CD4-positive, alpha-beta T cell treated with Interleukin-4 for 1 hour (primary cell): ENCODE results near the gene TMEM140.
"Not testable (repeated sequence)": the region's sequence is repeated elsewhere in the genome, so short reads cannot be mapped to it uniquely, and the experiment has no call there.

Experiments used
- DNase-seq, 2 donors: peaks; one replicate each; pipeline ENCODE4 v3.0.0-alpha.2; 2020 to 2022

The TMEM140 gene

DNA sequence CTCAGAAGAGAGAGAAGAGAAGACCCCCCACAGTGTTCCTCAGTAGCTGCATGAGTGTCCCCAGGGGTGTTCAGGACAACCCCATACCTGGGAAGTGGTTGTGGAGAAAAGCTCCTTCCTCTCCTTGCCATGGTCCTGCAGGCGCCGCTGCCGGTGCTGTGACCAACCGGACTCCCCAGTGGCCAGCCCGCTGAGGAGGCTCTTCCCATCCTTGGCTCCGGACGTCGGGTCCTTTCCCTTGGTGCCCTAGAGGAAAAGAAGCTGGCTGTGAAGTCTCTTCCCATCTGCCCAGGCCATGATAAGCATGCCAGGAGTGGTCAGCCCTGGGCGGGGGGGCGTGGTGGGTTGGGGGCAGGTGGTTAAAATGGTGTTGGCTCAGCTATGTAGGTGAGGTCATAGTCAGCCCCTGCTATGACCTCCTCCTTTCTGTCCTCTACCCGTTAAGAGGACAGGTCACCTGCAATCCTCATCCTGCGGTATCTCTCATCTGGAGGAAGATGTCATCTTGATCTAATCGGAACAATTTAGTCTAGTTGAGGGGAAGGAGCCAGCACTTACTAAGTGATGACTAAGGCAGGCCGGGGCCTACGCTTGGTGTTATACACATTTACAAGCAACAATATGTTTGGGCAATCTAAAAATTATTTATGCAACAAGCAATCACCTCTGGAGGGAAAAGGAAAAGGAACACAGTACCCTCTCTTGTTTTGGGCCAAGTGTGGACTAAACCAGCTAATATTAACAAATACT is 50.2 kb downstream of the TMEM140 start:
- no peak for DNase-seq

DNA sequence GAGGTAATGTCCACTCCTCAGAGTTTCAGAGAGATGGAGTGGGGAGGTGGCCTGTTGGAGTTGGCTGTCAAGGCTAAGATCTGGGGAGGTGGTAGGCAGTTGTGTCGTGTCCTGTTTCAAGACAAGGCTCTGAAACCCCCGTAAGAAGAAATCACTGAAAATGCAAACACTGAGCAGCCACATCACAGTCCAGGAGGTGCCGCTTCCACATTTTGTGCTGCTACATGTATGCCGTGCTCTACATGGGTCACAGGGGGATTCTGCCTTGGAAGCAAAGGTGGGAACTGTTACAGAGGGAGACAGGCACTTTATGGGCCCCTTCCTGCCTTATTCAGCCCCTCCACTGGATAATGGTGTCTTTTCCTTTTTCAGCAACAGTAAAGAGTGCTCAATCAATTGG is 51.6 kb downstream of the TMEM140 start:
- no peak for DNase-seq

DNA sequence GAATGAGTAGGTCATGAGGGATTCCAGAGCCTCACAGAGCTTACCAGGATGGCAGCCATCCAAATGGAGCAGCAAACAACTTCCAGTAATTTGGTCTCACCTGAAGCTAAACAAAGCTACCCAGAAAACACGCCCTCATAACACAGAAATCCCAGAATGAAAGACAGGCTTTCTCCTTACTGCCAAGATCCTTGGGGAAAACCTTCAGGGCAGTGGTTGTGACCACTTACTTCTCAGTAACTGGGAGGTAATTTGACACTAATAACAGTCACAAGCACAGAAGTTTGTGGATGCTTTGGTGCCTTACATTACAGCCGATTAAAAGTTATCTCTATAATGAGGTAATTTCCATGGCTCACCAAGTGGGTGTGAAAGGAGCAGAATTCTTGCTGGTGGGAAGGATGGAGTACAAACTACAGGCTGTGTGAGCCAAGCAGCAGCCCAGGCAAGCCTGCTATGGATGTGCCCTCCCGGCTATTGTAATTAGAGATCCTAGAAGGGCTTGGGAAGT is 53.0 kb downstream of the TMEM140 start:
- no peak for DNase-seq

DNA sequence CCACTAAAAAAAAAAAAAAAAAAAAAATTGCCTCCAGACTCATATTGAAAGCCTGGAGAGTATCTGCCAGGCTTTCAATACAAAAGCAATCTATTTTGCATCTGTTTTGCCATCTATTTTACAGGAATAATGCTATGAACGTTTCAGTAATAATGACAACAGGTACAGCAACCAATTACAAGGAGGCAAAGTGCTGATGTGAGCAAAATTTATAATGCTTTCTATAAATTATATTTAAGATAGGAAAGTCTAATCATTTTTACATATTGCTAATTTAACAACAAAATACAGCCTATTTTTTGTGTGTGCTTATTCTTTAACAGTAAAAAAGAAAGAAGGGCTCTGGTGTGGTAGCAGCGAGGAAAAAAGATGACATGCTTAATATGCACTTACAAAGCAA is 53.5 kb downstream of the TMEM140 start:
- DNase-seq: no peak

DNA sequence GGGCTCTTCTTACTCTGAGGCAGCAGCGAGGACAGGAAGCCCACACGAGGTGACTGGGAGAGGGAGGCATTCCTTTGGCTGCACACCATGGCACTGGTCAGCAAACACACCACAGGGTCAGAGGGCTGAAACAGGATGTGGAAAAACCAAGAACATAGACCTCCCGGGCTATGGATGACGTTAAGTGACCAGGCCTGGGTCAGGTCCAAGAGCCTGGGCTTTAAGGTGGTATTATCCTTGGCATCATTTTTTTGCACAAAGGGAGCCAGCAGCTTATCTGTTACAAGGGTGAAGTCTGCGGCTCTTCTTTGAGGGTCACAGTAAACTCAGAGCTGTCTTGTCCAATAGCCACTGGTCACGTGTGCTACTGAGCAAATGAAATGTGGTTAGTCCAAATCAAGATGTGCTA is 56.5 kb downstream of the TMEM140 start:
- no peak for DNase-seq

DNA sequence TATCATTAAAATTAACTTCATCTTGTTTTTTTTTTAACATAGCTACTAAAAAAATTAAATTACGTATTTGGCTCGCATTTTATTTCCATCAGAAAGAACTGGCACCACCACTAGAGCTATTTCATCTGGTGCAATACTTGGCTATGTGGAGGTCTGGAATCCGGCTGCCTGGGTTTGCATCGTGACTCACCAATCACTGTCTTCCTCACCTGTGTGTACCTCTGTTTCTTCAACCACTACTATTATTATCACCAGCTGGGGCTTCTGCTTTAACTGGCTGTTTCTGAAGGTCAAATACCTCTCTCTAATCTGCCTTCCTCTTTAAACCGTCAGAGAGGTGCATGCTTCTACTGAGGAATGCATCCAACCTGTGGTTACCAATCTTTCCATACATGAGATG is 57.0 kb downstream of the TMEM140 start:
- no peak for DNase-seq

DNA sequence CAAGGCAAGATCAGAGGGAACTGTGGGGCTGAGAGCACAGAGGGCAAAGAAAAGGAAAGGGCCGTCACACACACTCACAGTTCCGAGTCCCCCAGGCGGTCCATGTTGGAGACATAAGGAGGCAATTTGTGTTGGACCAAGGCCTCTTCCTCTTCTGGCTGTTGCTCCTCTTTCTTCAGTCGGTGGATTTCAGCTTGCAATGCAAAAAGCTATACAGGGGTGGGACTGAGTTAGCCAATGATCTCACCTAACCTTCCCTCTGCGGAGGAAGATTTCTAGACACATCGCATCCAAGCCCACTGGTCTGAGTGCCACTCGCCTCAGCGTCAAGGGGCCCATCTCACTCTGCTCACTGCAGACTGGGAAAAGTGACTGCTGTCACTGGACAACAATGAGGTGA is 58.0 kb downstream of the TMEM140 start:
- no peak for DNase-seq

DNA sequence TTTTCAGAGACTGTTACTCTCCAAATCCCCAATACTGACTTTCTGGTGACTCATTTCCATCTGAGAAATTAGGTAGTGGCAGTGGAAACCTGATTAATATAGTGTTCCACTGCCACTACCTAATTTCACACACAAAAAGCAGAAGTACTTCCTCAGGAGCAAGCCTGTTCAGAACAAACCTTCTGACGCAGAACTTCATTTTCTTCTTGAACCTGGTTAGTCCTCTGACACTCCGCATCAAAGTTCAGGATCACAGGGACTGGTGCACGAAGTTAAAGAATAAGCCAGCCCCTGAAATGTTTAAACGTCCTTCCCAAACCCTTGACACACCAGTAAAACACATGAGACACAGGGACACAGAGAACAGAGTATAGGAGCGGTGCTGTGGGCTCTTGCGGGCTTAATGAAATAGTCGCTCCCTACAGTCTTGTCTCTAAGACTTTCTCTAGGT is 59.1 kb downstream of the TMEM140 start:
- no peak for DNase-seq

DNA sequence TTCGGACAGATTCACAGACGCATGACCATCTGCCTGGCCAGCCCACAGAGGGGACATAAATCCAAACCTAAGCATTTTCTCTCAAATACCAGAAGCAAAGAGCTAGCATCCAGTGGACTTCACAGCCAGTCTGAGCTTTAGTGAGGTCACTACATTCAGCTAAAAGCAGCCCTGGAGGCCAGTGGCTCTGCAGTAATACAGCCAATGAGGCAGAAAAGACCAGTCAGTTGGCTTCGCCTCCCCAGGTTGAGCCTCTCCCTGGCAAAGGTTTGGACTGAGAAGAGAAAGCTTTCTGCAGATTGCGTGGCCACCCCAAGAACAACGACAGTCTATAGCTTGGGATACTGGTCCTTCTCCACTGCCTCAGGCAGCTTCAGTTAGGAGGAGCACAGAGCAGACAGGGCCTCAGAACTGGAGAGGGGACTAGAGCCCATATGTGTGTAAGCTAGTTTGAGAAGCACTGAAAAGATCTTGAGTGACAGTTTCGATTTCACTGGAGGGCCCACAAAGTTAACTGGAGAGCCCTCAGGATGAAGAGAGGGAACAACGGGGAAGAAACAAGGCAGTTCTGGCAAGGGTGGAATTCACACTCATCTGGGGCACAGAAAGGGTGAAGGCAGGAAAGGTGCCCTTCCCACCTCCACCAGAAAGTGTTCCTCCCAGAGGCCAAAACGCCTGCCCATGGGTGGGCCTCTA is 59.7 kb downstream of the TMEM140 start:
- DNase-seq: no peak

DNA sequence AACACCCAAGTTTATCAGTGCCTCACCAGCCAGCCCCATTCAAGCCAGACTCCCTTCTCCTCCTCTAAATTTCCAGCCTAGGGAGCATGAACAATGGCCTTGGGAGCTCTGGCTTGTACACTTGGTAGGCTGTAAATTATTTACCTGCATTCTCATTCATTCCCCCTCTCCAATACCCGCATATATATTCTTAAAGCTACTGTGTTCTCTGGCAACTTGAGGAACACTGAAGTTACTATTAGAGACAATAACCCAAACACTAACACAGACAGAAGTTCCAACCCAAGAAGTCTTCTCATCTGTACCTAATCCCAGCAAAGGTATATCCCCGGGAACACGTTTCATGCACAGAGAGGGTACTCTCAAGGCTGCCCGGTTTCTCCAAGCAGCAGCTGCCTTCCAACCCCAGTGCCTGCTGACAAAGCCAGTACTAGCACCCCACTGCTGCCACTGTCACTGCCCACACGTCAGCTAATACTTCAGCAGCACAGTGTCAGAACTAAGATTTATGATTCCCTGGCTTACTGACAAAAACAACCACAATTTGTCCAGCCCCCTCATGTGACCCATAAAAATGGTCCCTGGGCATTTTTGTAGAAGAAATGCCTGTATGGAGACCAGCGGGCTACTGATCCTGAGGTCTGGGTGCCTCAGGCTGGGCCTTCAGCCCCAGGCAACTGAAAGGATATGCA is 60.4 kb downstream of the TMEM140 start:
- no peak for DNase-seq

DNA sequence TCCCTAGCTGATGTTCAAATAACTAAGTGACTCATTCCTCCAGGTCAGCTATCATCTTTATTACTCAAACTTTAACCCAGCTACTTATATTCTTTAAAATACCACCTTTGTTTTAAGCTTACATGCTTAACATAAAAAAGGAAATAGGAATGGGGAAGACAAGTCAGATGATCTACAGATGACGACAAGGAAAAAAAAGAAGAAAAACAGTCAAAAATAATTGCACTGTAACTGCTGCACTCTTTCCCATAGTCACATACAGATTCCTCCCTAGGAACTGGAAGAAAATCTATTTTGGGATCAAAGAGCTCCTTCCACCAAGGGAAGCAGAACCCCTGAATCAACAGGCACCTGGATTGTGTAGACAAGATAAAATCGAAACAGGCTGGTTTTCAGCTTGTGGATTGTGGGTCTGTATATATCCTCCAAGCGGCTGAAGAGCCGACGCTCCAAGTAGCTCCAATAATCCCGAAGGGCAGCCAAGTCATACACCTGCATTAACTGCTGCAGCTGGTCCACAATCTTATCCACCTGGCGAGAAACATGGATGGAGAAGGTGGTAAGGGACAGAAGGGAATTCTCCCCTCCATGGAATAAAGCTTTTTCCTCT is 61.5 kb downstream of the TMEM140 start:
- no peak for DNase-seq

DNA sequence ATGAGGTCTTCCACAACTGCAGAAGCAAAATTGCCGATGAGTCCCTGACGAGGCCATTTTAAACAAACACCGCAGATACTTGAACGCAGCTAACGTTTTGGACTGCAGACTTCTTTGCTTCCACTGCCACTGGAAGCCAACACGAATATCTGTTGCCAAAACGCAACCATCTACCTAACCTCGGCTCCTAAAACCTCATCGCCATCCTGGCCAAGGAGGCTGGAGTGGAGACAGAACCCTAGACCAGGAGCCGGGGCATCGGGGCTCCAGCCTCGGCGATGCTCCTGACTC is 63.0 kb downstream of the TMEM140 start:
- no peak for DNase-seq

DNA sequence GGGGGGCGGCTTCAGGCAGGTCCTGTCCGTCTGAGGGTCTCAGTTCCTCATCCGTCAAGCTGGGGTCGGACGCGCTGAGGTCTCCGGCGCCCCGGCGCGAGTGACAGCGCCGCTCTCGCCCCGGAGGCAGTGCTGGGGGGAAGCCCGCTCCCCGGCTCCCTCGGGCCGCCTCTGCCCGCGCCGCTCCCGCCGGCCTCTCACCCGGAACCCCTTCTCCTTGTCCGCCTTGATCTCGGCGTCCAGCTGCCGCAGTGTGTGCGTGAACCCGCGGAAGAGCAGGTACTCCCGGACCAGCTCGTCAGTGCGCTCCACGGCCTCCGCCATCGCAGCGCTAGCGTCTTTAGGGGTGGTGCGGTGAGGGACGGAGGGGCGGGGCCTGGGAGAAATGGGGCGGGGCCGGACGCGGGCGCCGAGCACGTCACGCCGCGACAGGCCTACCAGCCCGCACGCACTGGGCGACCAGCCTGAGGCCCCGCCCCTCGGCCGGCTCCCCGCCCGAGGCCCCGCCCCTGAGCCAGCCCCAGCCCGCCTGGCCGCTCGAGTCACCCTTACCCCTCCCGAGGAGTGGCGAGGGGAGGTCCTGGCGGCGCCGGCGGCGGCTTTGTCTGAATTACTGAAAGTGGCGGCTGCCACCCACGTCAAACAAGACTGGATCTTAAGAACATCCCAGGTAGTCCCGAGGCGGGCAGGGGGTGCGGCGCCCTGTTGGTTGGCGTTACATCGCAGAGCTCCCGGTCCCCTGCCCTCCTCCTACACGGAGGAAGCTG is 63.5 kb downstream of the TMEM140 start, which contains the start of gene WDR91:
TSS of gene WDR91 (minus strand) at position 348 of the 767 bp plus-strand sequence. CDS start at position 324, 24 bp downstream.
- peak; percentile 97 for DNase-seq

DNA sequence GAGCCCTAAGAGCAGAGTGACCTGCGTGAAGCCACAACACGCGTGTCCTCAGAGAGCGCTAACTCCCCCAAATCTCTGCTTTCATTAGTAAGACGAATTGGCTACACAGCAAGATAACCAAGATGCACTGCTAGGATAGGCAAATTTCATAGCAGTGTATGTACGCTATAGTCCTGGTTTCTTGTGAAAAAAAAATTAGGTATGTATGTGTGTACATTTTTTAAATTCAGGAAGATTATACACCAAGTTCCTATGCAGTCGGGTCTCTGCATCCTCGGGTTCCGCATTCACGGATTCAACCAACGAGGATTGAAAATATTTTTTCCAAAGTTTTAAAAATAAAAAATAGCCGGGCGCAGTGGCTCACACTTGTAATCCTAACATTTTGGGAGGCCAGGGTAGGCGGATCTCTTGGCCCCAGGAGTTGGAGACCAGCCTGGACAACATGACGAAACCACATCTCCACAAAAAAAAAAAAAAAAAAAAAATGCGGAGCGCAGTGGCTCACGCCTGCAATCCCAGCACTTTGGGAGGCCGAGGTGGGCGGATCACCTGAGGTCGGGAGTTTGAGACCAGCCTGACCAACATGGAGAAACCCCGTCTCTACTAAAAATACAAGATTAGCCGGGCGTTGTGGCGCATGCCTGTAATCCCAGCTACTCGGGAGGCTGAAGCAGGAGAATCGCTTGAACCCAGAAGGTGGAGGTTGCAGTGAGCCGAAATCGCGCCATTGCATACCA is 64.2 kb downstream of the TMEM140 start:
- not testable (repeated sequence) for DNase-seq

DNA sequence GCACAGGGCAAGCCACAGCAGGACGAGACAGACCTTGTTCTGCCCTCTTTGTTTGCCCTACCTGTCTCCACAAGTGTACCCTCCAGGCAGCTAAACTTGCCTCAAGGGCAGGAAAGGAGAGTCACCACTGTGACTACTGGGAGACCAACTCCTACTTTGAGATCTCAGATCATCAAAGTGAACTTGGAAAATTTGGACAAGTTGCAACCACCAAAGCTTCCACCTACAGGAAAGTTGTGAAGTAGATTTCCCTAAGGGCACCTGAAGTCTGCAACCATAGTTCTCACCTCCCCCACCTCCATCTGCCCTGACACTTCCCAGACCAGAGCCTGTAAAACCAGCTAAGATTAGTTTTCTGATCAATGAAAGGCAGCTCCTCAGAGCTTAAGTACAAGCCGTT is 66.0 kb downstream of the TMEM140 start:
- DNase-seq: no peak

DNA sequence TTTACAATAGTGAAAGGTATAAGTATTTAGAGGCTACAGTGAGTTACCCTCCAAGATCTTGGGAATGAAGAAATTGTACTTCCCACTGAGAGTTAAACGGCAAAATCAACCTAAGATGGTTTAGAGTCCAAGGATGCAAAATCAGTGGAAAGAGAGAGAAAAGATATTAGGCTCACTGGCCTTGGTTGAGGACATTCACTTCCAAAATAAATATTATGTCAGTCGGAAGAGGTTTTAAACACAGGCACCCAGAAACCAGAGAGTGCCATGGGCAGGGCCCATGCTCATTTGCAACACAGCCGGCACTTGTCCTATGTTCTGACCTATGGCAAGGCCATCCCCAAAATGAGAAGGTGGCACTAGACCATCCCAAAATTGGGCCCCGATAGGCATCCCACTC is 67.3 kb downstream of the TMEM140 start:
- no peak for DNase-seq

DNA sequence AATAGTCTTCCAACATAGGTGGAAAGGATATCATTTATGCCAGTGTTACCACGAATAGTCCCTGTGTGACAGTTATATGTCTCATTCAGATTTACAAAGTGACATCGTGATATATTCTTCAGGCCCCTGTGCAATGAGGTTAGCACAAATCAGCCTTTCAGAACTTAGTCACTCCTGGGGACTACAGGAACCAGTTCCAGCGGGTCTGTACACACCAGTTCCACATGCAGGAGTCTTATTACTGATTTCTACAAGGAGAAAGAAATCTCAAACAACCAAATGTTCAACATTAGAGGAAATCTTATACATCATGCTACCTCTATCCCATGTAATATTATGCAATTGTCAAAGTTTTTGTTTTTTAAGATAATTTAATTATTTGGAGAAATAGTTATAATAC is 67.8 kb downstream of the TMEM140 start:
- DNase-seq: no peak
